Skin of body (tissue), 2 donors: ENCODE measurements around the gene ZBTB5. TPM values are rescaled to one million over a fixed set of nuclear protein-coding genes. Genes with fewer than 3 reads are reported as not detected.
A peak's percentile ranks its signal among the peaks of the same experiment; 100 is the strongest.
"Not testable (repeated sequence)": the region's sequence is repeated elsewhere in the genome, so short reads cannot be mapped to it uniquely, and the experiment has no call there.

Experiments
- DNase-seq: peaks from one replicate; lab custom pipeline; 2025; lab: John Stamatoyannopoulos, UW
- total RNA-seq: library from RNA; depleted of rRNA; stranded (reverse); fragments of >200 nt; gene quantifications from one replicate; pipeline ENCODE4 v1.2.3, GENCODE V29; 2014

ZBTB5 gene
- total RNA-seq, 1 donor from 2014 or later = 16.4 TPM

DNA sequence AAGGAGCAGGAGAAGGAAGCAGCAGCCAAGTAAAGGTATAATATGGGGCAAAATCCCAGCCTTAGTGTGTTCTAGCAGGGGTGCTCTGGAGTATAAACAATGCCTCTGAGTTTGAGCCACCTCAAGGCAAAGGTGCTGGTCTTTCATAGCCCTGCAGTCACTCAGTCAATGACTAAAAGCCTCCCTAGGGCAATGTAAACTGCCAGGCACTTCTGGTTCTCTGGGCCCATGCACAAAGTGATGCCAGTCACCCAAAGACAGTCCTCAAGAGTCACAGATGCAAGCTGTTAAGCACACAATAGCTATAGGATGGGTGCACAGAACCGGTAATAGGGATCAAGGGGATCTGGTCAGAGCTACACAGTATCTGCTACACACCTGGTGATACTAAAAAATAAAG, 12.6 kb downstream of the ZBTB5 start:
- DNase-seq = no peak

DNA sequence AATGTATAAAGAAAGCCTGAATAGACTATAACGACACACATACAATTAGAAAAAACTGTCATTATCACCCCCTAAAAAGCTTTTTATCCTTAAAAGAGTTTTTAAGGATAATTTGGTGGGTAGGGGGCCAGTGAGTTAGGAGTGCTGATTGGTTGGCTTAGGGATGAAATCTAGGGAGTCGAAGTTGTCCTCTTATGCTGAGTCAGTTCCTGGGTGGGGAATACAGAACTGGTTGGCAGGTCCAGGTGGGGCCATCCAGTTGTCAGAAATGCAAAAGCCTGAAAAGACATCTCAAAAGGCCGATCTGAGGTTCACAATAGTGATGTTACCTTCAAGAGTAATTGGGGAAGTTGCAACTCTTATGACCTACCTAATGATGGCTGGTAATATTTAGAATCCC, 13.6 kb downstream of the ZBTB5 start:
- no peak for DNase-seq

GRCh38 chr9:37449862-37450632, 15.2 kb downstream of the ZBTB5 start:
- no peak for DNase-seq

GRCh38 chr9:37447111-37447510, 18.1 kb downstream of the ZBTB5 start:
- DNase-seq = no peak

DNA sequence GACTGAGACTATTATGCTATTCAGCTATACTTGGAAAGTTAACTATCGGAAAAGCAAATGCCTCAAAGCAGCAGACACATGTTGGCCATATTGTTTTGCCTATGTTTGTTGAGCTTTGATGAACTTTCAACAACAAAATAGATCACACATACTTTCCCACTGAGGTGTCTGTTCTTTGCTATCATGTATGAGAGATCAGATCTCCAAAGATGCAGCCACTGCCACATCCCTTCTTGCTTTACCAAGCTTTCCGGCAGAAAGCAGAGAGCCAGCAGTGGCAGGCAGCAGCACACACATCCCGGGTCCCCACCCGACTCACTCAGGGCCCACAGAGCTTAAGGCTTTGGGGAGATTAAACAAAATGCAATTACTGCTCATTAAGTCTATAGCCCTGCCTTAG, 18.8 kb downstream of the ZBTB5 start:
- no peak for DNase-seq

DNA sequence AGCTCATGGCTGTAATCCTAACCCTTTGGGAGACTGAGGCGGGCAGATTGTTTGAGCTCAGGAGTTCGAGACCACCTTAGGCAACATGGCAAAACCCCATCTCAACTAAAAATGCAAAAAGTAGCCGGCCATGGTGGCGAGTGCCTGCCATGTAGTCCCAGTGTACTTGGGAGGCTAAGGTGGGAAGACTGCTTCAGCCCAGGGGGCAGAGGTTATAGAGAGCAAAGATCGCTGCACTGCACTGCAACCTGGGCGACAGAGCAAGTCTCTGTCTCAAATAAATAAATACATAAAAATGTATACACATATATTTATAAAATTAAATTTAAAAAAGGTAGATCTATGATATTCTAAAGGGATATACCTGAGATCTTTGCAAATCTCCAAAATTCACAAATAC, 19.4 kb downstream of the ZBTB5 start:
- no peak for DNase-seq

GRCh38 chr9:37444890-37445289, 20.4 kb downstream of the ZBTB5 start:
- no peak for DNase-seq

GRCh38 chr9:37443566-37443965, 21.7 kb downstream of the ZBTB5 start:
- no peak for DNase-seq

DNA sequence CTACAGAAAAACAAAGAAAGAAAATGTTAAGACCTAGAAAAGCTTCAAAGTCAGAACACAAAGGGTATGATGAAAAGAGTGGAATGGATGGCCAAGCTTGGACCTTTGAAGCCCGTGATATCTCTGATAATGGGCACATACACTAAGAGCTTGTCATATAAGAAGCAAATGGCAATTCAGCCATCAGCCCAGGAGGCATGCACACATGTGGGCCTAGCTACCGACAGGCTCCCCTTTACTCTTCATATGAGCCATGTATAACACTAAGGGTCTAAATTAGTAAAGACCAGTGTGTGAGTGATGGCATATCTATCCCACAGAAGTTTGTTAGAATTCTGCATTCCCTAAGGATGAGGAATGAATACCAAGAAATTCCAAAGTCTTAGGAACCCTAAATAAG, 22.7 kb downstream of the ZBTB5 start:
- no peak for DNase-seq

DNA sequence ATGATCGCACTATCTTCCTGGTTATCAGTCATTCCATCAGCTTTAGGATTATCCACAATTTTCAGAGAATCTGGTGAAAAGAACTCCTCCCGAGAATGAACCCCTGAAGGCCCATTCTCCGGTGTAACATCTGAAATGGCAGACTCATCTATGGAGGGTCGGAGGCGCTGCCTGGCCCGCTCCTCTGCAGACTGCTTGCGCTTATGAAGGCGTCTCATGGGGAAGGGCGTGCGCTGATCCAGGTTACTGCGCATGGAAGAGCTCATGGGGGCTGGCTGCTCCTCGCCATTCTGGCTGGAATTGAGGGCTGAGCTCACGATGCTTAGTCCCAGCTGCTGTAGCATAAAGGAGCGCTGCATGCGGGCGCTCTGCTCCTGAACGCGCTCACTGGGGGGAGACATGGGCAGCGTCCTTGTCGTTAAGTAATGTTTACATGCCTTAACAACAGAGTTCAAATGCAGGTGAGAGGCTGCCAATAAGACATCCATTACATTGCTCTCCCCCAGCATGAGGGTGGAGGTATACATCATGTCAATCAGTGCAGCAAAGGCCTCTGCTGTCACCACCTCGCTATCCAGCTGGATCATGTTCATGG, 23.4 kb downstream of the ZBTB5 start:
- no peak for DNase-seq

GRCh38 chr9:37438359-37438758, 26.9 kb downstream of the ZBTB5 start:
- no peak for DNase-seq

- no peak for DNase-seq
Observed at GRCh38 chr9:37437621-37438020, 27.6 kb downstream of the ZBTB5 start.

GRCh38 chr9:37437010-37437409, 28.2 kb downstream of the ZBTB5 start:
- no peak for DNase-seq

DNA sequence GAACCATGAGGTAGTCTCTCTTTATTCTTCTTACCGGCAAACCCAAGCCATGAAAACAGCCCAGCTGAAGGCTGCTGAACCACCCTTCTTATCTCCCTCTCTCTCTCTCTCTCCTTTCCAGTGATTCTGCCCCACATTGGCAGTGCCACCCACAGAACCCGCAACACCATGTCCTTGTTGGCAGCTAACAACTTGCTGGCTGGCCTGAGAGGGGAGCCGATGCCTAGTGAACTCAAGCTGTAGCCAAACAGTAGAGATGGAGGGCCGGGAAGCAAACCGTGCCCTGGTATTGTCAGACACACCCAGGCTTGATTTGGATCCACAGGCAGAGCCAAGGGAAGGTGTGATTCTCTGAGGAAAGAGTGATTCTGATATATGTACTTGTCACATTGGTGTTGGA, 28.7 kb downstream of the ZBTB5 start:
- no peak for DNase-seq

- DNase-seq = peak; percentile 9
Observed at GRCh38 chr9:37433867-37434371, 31.3 kb downstream of the ZBTB5 start.

DNA sequence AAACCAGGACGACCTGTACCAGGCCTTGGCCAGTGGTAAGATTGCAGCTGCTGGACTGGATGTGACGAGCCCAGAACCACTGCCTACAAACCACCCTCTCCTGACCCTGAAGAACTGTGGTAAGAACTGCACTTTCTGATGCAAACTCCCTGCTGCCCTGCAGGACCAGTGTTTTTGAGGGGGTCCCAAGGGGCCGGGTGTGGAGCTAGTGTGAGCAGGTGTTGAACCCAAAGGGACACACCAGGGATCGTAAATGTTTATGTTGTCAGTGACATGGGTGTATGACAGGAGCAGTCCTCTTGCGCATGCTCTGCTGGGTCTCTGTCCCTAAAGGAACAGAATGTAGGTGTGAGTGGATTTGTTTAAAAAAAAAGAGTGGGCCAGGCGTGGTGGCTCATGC, 33.2 kb downstream of the ZBTB5 start:
- DNase-seq = no peak

DNA sequence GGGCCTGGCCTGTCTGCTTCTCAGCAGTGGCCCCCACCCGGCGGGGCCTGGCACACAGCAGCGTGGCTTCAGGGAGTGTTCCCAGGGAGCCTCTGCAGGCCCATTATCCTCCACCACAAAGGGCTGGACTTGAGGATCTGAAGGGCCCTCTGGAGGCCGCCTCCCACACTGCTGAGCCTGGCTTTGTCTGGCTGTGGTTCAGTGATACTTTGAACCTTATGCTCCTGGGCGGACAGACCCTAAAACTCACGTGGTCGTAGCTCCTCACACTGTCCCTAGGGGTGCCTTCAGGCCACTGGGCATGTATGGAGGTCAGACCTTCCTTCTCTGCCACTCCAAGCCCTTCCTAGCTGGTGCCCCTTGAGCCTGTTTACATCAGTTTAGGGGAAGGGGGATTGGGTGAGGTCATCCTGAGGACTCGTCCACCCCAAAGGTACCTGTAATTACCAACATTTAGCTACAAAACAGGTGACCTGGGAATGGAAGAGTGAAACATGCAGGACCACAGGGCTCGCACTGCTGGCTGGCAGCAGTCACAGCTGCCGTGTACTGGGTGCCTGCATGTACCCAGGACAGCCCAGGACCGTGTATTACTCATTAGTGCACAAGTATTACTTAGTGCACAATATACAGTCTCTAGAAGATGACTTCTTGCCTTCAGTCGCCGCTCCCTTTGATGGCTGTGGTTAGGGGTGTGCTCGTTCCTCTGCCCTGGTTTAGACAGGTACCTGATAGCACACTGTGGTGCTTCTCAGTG, 34.2 kb downstream of the ZBTB5 start:
- no peak for DNase-seq

GRCh38 chr9:37429441-37430285, 35.6 kb downstream of the ZBTB5 start:
- no peak for DNase-seq

DNA sequence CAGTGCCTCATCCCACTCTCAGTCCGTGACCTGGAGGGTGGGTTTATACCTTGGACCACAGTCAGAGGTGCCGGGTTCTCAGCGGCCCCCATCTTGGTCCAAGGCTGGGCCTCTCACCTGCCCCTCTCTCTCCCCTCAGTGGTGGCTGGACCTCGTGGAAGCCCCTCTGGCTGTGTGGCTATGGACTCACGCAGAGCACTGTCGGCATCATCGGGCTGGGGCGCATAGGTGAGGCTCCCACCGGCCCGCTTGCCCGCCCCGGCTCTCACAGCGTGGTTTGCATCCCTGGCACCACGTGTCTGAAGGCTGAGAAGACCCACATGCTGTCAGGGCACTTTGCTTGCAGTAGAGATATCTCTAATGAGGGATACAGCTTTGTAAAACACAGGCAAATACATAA, 36.9 kb downstream of the ZBTB5 start:
- no peak for DNase-seq

DNA sequence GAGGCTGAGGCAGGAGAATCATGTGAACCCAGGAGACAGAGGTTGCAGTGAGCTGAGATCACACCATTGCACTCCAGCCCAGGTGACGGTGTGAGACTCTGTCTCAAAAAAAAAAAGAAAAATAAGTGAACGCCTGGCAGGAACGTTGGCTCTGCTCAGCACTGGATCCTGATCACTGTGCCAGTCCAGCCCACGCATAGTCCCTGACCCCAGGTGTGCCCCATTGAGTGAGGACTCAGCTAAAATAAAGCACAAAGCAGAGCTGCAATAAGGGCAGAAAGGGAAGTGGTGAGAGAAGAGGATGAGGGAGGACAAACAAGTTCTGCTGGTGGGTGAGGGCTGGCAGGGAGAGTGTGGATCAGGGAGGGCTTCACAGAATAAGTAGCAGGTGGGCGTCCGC, 38.4 kb downstream of the ZBTB5 start:
- DNase-seq = no peak

DNA sequence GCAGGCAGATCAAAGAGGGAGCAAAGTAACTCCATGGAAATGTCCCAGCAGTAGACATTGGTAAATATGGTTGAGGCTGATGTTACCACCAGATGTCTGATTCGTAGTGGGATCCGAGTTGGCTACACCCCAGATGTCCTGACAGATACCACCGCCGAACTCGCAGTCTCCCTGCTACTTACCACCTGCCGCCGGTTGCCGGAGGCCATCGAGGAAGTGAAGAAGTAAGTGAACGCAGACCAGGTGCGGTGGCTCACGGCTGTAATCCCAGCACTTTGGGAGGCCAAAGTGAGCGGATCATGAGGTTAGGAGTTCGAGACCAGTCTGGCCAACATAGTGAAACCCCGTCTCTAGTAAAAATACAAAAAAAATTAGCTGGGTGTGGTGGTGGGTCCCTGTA, 38.8 kb downstream of the ZBTB5 start:
- not testable (repeated sequence) for DNase-seq
